ENCODE results near the gene GLRA1.

DNA sequence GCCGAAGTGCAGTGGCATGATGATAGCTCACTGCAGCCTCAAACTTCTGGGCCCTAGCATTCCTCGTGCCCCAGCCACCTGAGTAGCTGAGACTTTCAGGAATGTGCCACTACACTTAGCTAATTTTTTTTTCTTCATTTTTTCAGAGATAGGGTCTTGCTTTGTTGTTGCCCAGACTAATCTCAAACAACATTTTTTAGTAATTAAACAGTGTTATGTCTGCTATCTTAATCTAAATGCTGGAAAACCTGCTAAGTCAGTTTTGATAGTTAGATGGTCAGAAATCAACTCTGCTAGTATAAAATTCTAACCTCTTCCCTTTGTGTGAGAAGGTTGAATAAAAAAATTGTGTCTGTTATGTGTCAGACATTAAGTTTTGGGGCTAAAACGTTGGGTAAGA, 140.5 kb downstream of the GLRA1 start:
- TF ChIP-seq POLR2AphosphoS5 (IDR thresholded peaks at IDR 0.05; ENCODE audit: borderline replicate concordance, low read depth, low read length), result no peak
- no peak for TF ChIP-seq FOXP2 (optimal IDR thresholded peaks at IDR 0.05; ENCODE audit: control extremely low read depth, extremely low read length, insufficient read depth)

All from SK-N-MC (cell line).